Spinal cord (tissue), 10 donors: ENCODE measurements around the gene NIPA2. TPM values are rescaled to one million over a fixed set of nuclear protein-coding genes. Genes with fewer than 3 reads are reported as not detected.
"Not testable (repeated sequence)": the region's sequence is repeated elsewhere in the genome, so short reads cannot be mapped to it uniquely, and the experiment has no call there.

Experiments used
- DNase-seq, 6 donors: peaks; one replicate each; pipeline versions ENCODE4 v3.0.0 to v3.0.0-alpha.2; 2013 to 2015; ENCODE audit warnings: low spot score in 6 of 6, low read depth in 4 of 6
- H3K27ac ChIP-seq: one replicate; pipeline ENCODE4 v1.5.1; 2013; ENCODE audit warnings: low read depth, low read length, control low read depth
- H3K27me3 ChIP-seq: one replicate; pipeline ENCODE4 v1.6.1; 2013; ENCODE audit warnings: low read length; ENCODE audit not compliant: control insufficient read depth, insufficient read depth
- H3K36me3 ChIP-seq: one replicate; pipeline ENCODE4 v1.6.1; 2013; ENCODE audit warnings: low read length; ENCODE audit not compliant: control insufficient read depth, insufficient read depth
- H3K4me1 ChIP-seq: one replicate; pipeline ENCODE4 v1.6.1; 2013; ENCODE audit warnings: low read length; ENCODE audit not compliant: control insufficient read depth, insufficient read depth
- H3K4me3 ChIP-seq: one replicate; pipeline ENCODE4 v1.5.1; 2013; ENCODE audit warnings: low read depth, low read length, control low read depth
- H3K9me3 ChIP-seq: one replicate; pipeline ENCODE4 v1.6.1; 2013; ENCODE audit warnings: low read length; ENCODE audit not compliant: control insufficient read depth, insufficient read depth
- WGBS: methylation state at CpG from one replicate; pipeline ENCODE4 v1.1.5; 2013; ENCODE audit warnings: missing lambda C conversion rate; ENCODE audit not compliant: insufficient coverage; 5-methylcytosine and 5-hydroxymethylcytosine counted together
- polyA plus RNA-seq, 2 donors: library from polyadenylated mRNA; unstranded; fragments of 120-200 nt; gene quantifications; one replicate each; pipeline ENCODE4 v1.2.1, GENCODE V29; 2013; ENCODE audit not compliant: insufficient read length in 2 of 2
- total RNA-seq, 2 donors: library from RNA; depleted of rRNA in 1 of 2; stranded (reverse); fragments of 120-200 nt in 1 of 2; fragments of >200 nt in 1 of 2; gene quantifications; one replicate each; pipeline versions ENCODE4 v1.2.3 to v1.2.4, GENCODE V29; 2013 to 2014
- donor health status: healthy.

Gene NIPA2
- total and polyA plus RNA-seq, 4 donors, result 51.6 to 58.2 (median 55.4) TPM

GRCh38 chr15:22807831-22808230 lies 30.6 kb upstream of the NIPA2 start:
- not testable (repeated sequence) for H3K36me3 ChIP-seq, H3K4me3 ChIP-seq, H3K27me3 ChIP-seq, H3K9me3 ChIP-seq, H3K4me1 ChIP-seq, H3K27ac ChIP-seq, DNase-seq
- 92% methylated on average over 5 of the region's 9 CpGs for WGBS

GRCh38 chr15:22808240-22808639 lies 30.2 kb upstream of the NIPA2 start:
- H3K4me3 ChIP-seq, result no peak overlapping the region
- H3K27me3 ChIP-seq, result no peaks in the 10 kb centered on the region
- peaks cover 6% of the 10 kb centered on the region for H3K4me1 ChIP-seq
- peaks cover 3% of the 10 kb centered on the region for H3K36me3 ChIP-seq
- no peak for DNase-seq
- no peaks in the 10 kb centered on the region for H3K9me3 ChIP-seq
- no peak overlapping the region for H3K27ac ChIP-seq
- 83% methylated on average over 1 of the region's 4 CpGs for WGBS

GRCh38 chr15:22808761-22809280 lies 29.6 kb upstream of the NIPA2 start:
- H3K4me3 ChIP-seq, result no peak overlapping the region
- peaks cover 6% of the 10 kb centered on the region for H3K4me1 ChIP-seq
- no peak for DNase-seq
- 100% methylated on average over 2 of the region's 7 CpGs for WGBS
- no peak overlapping the region for H3K27ac ChIP-seq
- peaks cover 3% of the 10 kb centered on the region for H3K36me3 ChIP-seq
- no peaks in the 10 kb centered on the region for H3K27me3 ChIP-seq
- no peaks in the 10 kb centered on the region for H3K9me3 ChIP-seq

GRCh38 chr15:22810033-22810852 lies 28.2 kb upstream of the NIPA2 start:
- WGBS, result 93% methylated on average over 2 of the region's 10 CpGs
- no peak overlapping the region for H3K27ac ChIP-seq
- peaks cover 6% of the 10 kb centered on the region for H3K4me1 ChIP-seq
- no peak overlapping the region for H3K4me3 ChIP-seq
- H3K36me3 ChIP-seq, result peaks cover 7% of the 10 kb centered on the region
- no peak for DNase-seq
- no peaks in the 10 kb centered on the region for H3K27me3 ChIP-seq
- no peaks in the 10 kb centered on the region for H3K9me3 ChIP-seq

GRCh38 chr15:22810853-22811338 lies 27.6 kb upstream of the NIPA2 start:
- Histone ChIP-seq H3K36me3 (peaks cover 7% of the 10 kb centered on the region), H3K27me3 (no peaks in the 10 kb centered on the region), H3K9me3 (no peaks in the 10 kb centered on the region), H3K4me1 (peaks cover 6% of the 10 kb centered on the region), H3K27ac (no peak overlapping the region), H3K4me3 (no peak overlapping the region)
- 85% methylated on average over 4 of the region's 8 CpGs for WGBS
- DNase-seq, result no peak

- DNase-seq, result peak in 1 of 6 donors; percentile 19
- Histone ChIP-seq H3K27ac (no peak overlapping the region), H3K27me3 (no peaks in the 10 kb centered on the region), H3K4me1 (peaks cover 2% of the 10 kb centered on the region), H3K4me3 (no peak overlapping the region), H3K9me3 (no peaks in the 10 kb centered on the region), H3K36me3 (peaks cover 7% of the 10 kb centered on the region)
- 80% methylated on average over 8 of the region's 8 CpGs for WGBS
Measured at GRCh38 chr15:22811640-22812039, 26.8 kb upstream of the NIPA2 start.

- H3K4me3 ChIP-seq, result no peak overlapping the region
- H3K36me3 ChIP-seq, result peaks cover 15% of the 10 kb centered on the region
- WGBS, result 88% methylated on average over 3 of the region's 3 CpGs
- no peaks in the 10 kb centered on the region for H3K27me3 ChIP-seq
- no peak for DNase-seq
- H3K4me1 ChIP-seq, result no peaks in the 10 kb centered on the region
- no peak overlapping the region for H3K27ac ChIP-seq
- H3K9me3 ChIP-seq, result no peaks in the 10 kb centered on the region
Measured at GRCh38 chr15:22813844-22814243, 24.6 kb upstream of the NIPA2 start.

GRCh38 chr15:22815766-22816165 lies 22.7 kb upstream of the NIPA2 start:
- 67% methylated on average over 1 of the region's 1 CpG for WGBS
- no peaks in the 10 kb centered on the region for H3K27me3 ChIP-seq
- peaks cover 19% of the 10 kb centered on the region for H3K36me3 ChIP-seq
- H3K9me3 ChIP-seq, result no peaks in the 10 kb centered on the region
- DNase-seq, result peak in 1 of 6 donors; percentile 73
- no peak overlapping the region for H3K4me3 ChIP-seq
- H3K27ac ChIP-seq, result no peak overlapping the region
- H3K4me1 ChIP-seq, result no peaks in the 10 kb centered on the region

GRCh38 chr15:22819651-22820050 lies 18.8 kb upstream of the NIPA2 start:
- no peak overlapping the region for H3K27ac ChIP-seq
- no peaks in the 10 kb centered on the region for H3K9me3 ChIP-seq
- H3K4me3 ChIP-seq, result no peak overlapping the region
- no CpG with 5 or more reads among the region's 2 CpGs for WGBS
- H3K36me3 ChIP-seq, result peaks cover 36% of the 10 kb centered on the region
- no peaks in the 10 kb centered on the region for H3K27me3 ChIP-seq
- H3K4me1 ChIP-seq, result no peaks in the 10 kb centered on the region
- DNase-seq, result no peak
